Stimulated activated CD4-positive, alpha-beta T cell treated with anti-CD3 and anti-CD28 coated beads, TNF-alpha, amount 100 ng/mL, for 4 hours (primary cell): Measurements from ENCODE around the gene CLMP.

Experiments used
- DNase-seq, 3 experiments: peaks; one replicate each; pipeline ENCODE4 v3.0.0-alpha.2; 2020; ENCODE audit warnings: low read depth in 3 of 3

Gene CLMP

GRCh38 chr11:123190518-123190917, 4.5 kb downstream of the CLMP start:
- DNase-seq, result no peak

- no peak for DNase-seq
Measured at GRCh38 chr11:123188508-123189165, 6.4 kb downstream of the CLMP start.

- no peak for DNase-seq
Measured at GRCh38 chr11:123187665-123188507, 7.2 kb downstream of the CLMP start.

- no peak for DNase-seq
Measured at GRCh38 chr11:123187248-123187647, 7.8 kb downstream of the CLMP start.

- no peak for DNase-seq
Measured at GRCh38 chr11:123186286-123186685, 8.8 kb downstream of the CLMP start.

GRCh38 chr11:123185326-123185725, 9.7 kb downstream of the CLMP start:
- DNase-seq, result no peak

GRCh38 chr11:123184531-123184930, 10.5 kb downstream of the CLMP start:
- DNase-seq, result no peak

GRCh38 chr11:123183391-123184099, 11.5 kb downstream of the CLMP start:
- DNase-seq, result no peak

GRCh38 chr11:123181767-123182500, 13.1 kb downstream of the CLMP start:
- DNase-seq, result no peak

GRCh38 chr11:123181075-123181474, 14.0 kb downstream of the CLMP start:
- no peak for DNase-seq

GRCh38 chr11:123180574-123180973, 14.5 kb downstream of the CLMP start:
- DNase-seq, result no peak

GRCh38 chr11:123180166-123180565, 14.9 kb downstream of the CLMP start:
- no peak for DNase-seq

- DNase-seq, result no peak
Measured at GRCh38 chr11:123179586-123179985, 15.5 kb downstream of the CLMP start.

- no peak for DNase-seq
Measured at GRCh38 chr11:123178186-123178585, 16.9 kb downstream of the CLMP start.

GRCh38 chr11:123176785-123177184, 18.3 kb downstream of the CLMP start:
- DNase-seq, result no peak

- DNase-seq, result no peak
Measured at GRCh38 chr11:123174196-123175183, 20.6 kb downstream of the CLMP start.

- DNase-seq, result no peak
Measured at GRCh38 chr11:123173856-123174186, 21.2 kb downstream of the CLMP start.

GRCh38 chr11:123173040-123173855, 21.8 kb downstream of the CLMP start:
- no peak for DNase-seq

GRCh38 chr11:123170929-123171328, 24.1 kb downstream of the CLMP start:
- no peak for DNase-seq

GRCh38 chr11:123169821-123170220, 25.2 kb downstream of the CLMP start:
- no peak for DNase-seq
